ENCODE data around the gene CD59. TPM values are rescaled to one million over a fixed set of nuclear protein-coding genes. Genes with fewer than 3 reads are reported as not detected.

The CD59 gene
- total and polyA plus RNA-seq, 2 of the 13 experiments (the other 11 are each of a cell fraction or from before 2014, with no cell fraction given) = 127 to 289 TPM

DNA sequence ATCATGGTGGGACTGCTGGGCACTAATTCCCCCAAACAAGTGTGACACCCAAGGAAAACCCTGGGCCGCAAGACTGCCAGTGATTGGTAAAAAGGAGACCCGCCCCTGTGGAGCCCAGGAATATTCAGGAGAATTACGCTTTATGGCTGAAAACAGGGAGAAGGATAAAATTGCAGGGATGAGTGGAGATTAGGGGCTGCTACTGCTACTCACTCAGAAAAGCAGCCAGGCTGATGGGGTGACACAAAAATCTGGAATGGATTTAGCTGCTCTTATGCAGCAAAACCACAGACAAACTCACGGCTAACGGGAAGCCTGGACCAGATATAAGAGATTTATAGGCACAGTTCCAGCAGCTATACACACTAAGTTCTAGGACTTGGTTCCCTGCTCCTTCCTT, 42.5 kb upstream of the CD59 start:
- FAIRE-seq = no peak
- no peaks in the 10 kb centered on the region for H3K36me3 ChIP-seq (replicated peaks in 1 of 2; ENCODE audit: control insufficient read depth in 1 of 2, insufficient read depth in 2 of 2, low read length in 2 of 2)

More for the DNA sequence above, 42.5 kb upstream of the CD59 start:
- H3K9me3 ChIP-seq (ENCODE audit: low read length) = no peaks in the 10 kb centered on the region
- ATAC-seq (no peak), DNase-seq (ENCODE audit: low spot score) (no peak)
- POLR2A ChIA-PET = no interaction called here
- no peak overlapping the region for H3K9ac ChIP-seq (ENCODE audit: insufficient read depth, low read depth, low read length)
- H3K79me2 ChIP-seq (ENCODE audit: insufficient read depth, low read length) = no peaks in the 10 kb centered on the region
- H4K20me1 ChIP-seq (ENCODE audit: insufficient read depth, low read length) = no peaks in the 10 kb centered on the region
- H2AFZ ChIP-seq (ENCODE audit: low read length) = no peak overlapping the region
- peaks cover 12% of the 10 kb centered on the region; the same call in 1 of the 2 replicates for H3K4me1 ChIP-seq (ENCODE audit: insufficient read depth, low read length)
- no TSS peak for BruUV-seq (replicated peaks)
- intact Hi-C loops (cut with micrococcal nuclease; ENCODE audit: unreplicated experiment) (no loop called here), in situ Hi-C loops (cut with HindIII; ENCODE audit: extremely low pct_ligation_motif_present, low pct_unique_long_range_greater_than_20kb) (no loop called here)
- H3K27me3 ChIP-seq (ENCODE audit: control insufficient read depth in 1 of 2, insufficient read depth in 2 of 2, low read length in 2 of 2) = peaks cover 2 to 45% of the 10 kb centered on the region in 2 experiments; a peak in 2 of 5 replicates
- H3K4me2 ChIP-seq (ENCODE audit: low read depth, low read length) = no peak overlapping the region
- CTCF ChIA-PET (ENCODE audit: low intra/inter-chr PET ratio, low total read pairs) = no interaction called here
- H3K4me3 ChIP-seq (replicated peaks in 1 of 3; ENCODE audit: insufficient read depth in 1 of 3, low read depth in 2 of 3, low read length in 3 of 3) = no peak overlapping the region
- TF ChIP-seq MIER2 (CRISPR knock-in tag; IDR thresholded peaks at IDR 0.05) (no peak), PRDM15 (CRISPR knock-in tag; IDR thresholded peaks at IDR 0.05) (peak; percentile 76), ZNF230 (CRISPR knock-in tag; IDR thresholded peaks at IDR 0.05) (no peak)
- TF ChIP-seq, protein P1, sequence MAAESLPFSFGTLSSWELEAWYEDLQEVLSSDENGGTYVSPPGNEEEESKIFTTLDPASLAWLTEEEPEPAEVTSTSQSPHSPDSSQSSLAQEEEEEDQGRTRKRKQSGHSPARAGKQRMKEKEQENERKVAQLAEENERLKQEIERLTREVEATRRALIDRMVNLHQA (CRISPR knock-in tag; IDR thresholded peaks at IDR 0.05) = no peak
- no peak overlapping the region for H3K27ac ChIP-seq (ENCODE audit: extremely low read length, insufficient read depth, low read length)
- 30% methylated on average over 5 of the region's 5 CpGs for WGBS (ENCODE audit: low lambda C conversion rate)

All from HepG2 (cell line).